NOMO-1 (cell line): ENCODE measurements around the gene RIMBP2.
"Not testable (repeated sequence)": the region's sequence is repeated elsewhere in the genome, so short reads cannot be mapped to it uniquely, and the experiment has no call there.

Experiments used
- DNase-seq, 2 experiments: peaks; one replicate each; lab custom pipeline; 2025; ENCODE audit not compliant: unreplicated experiment in 2 of 2; lab: John Stamatoyannopoulos, UW

Gene RIMBP2

DNA sequence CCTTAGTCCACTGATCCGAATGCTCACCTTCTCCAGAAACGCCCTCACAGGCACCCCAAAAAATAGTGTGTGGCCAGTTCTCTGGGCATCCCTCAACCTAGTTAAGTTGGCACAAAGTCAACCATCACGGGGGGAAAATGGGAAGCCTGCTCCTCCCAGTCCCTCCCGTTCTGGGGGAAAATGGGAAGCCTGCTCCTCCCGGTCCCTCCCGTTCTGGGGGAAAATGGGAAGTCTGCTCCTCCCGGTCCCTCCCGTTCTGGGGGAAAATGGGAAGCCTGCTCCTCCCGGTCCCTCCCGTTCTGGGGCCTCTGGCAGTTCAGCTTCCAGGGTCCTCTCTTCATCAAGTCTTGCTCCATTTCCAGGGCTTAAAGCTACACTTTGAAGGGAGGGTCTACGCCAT, 106.1 kb downstream of the RIMBP2 start:
- no peak for DNase-seq

DNA sequence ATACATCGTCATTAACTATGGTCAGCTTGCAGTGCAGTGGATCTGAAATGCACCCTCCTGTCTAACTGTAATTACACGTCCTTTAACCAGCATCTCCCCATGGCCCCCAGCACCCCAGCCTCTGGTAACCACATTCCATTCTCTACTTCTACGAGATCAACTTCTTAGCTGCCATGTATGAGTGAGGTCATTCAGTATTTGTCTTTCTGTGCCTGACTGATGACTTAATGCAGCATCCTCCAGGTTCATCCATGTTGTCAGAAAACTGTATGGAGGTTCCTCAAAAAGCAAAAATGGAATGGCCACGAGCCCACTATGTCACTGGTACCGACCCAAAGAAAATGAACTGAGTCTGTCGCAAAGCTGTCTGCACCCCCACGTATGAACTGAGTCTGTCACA, 107.3 kb downstream of the RIMBP2 start:
- DNase-seq: no peak

DNA sequence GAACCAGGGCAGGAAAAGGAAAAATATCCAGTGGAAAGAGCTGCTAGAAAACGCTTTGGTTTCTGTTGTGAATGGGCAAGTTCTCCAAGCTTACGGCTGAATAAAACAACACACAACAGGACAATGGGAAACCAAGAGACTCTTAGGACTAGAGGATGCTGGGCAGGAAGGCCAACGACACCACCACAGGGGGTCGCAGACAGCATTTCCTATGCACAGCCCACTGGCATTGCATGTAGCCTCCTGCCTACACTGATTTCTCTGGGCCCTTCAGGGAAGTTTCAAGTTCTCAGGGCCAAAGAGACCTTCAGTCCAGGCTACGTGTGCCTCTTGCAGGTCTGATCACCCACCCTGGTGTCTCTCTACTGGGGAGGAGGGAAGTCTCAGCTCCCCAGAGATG, 108.0 kb downstream of the RIMBP2 start:
- no peak for DNase-seq

DNA sequence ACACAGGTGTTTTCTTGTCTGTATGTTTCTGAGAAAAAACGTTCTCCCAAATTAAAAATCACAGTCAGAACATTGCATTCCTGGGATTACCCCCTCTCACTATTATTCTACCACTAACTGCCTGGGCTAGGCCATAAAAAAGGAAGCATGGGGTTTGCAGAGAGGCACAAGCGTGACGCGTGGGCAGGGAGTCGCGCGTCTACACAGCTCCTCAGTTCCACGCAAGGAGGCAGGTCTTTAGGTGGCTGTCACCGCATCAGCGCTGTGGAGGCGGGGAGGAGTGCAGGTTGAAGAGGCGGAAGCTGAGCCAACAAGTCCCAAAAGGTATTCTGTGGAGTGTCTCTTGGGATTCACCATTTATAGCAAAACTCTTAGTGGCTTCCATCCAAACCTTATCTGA, 109.9 kb downstream of the RIMBP2 start:
- DNase-seq: no peak

DNA sequence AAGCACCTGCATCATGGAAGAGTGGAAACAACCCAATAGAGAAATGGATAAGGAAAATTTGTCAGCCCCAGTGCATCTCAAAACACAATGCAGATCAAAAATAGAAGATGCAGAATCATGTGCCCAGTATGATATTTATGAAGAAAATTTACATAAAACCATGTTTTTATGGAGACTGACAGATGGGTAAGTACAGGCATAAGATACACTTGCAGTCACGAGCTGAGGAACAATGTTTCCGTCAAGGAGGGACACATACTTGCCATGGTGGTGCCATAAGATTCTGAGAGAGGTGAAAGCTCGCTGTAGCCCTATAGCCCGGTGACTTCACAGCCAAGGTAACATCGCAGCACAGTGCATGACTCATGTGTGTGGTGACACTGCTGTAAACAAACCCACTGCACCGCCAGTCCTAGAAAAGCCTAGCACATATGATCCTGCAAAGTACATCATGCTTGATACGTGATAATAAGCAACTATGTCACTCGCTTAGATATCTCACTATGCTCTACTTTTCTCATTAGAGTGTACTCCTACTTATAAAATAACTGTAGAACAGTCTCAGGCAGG, 112.6 kb downstream of the RIMBP2 start:
- DNase-seq: no peak

DNA sequence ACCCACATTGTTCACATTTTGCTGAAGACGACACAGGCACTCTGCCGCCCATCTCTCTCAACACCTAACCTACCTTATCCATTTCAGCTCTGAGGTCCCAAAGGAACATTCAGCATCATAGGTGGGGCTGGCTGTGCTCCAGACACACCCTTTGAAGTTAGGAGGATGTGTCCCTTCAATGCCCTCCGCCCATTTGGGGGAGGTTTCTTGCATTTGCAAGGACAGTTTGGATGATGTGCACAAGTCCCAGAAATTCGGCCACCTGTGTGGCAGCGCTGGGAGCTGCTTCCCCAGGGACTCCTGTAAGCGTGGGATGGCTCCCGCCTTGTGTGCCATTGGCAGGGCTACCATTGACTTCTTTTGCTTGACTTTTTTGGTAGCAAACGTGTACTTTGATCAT, 113.8 kb downstream of the RIMBP2 start:
- DNase-seq: no peak

DNA sequence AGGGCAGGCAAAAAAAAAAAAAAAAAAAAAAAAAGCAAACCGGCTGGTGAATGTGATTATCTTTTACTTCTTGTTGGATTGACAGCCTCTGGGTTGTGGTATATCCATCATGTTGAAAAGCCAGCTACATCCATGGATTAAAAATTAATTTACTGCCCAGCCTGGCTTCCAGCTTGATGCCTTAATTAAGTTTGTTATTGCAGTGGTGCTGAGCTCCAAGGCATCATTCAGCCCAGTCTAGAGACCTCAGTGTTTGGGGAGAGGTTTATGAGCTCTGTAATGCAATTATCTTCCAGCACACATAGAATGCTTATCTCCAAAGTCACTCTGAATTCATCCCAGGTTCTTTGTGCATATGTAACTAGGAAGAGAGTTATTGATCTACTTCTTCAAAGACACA, 114.8 kb downstream of the RIMBP2 start:
- no peak for DNase-seq

DNA sequence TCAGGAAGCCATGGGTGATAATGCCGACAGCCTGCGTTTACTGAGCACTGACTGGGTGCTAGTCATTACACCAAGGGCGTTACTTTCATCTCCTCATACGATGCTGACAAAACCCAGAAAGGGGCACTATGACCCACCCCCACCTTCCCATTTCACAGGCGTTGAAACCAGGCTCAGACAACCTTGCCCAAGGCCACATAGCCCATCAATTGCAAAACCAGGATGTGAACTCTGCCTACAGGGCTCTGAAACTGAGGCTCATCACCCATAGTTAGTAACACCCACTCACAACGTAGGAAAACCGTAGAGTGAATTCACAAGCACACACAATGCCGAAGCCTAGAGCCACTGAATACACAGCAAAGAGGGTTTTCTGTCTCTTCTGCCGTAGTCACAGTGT, 119.9 kb downstream of the RIMBP2 start:
- no peak for DNase-seq

DNA sequence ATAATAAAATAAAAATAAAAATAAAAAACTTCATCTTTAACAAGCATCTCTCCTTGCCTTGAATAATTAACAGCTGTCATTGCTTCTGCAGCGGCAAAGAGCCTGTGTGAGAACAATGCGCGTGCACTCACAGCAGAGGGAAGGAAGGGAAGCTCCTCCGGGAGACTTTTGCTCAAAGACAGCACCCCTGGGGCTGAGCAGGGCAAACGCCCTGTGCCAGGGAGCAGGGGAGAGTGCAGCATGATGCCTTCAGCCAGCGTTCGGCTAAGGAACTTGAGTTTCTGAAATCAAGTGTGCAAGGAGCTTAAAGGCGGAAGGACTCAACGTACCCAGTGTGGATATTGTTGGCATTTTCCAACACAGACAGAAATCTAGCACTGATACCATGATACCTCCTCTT, 120.5 kb downstream of the RIMBP2 start:
- no peak for DNase-seq

DNA sequence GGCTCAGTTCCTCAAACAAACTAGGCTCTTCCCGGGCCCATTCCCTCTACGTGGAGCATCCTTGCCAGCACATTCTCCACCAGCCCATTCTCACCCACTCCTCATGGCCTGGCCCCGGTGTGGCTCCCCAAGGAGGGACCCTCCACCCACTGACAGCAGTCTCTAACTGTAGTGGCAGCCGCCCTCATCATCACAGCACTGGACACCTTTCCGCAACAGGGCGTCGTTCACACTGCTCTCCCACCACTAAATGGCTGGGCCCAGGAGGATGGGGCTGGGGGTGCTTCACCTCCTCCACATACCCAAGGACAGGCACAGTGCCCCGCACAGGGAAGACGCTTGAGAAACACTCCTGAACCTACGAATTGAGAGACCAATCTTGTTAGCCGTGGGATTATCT, 123.0 kb downstream of the RIMBP2 start:
- DNase-seq: no peak

DNA sequence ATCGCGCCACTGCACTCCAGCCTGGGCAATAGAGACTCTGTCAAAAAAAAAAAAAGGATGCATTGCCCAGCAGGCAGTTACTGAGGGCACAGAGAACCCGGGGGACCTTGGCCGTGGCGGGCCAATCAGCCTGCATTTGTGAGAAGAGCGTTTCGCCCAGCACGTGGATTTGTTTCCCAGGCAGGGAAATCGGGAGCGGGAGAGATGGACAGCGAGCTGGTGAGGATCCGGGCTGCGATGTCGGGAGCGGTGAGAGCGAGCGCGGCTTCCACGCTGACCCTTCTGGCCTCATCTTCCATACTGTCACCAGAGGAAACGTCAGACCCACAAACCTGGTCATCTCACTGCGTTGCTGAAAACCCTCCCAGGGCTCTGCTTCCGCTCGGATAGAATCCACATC, 123.5 kb downstream of the RIMBP2 start:
- no peak for DNase-seq

DNA sequence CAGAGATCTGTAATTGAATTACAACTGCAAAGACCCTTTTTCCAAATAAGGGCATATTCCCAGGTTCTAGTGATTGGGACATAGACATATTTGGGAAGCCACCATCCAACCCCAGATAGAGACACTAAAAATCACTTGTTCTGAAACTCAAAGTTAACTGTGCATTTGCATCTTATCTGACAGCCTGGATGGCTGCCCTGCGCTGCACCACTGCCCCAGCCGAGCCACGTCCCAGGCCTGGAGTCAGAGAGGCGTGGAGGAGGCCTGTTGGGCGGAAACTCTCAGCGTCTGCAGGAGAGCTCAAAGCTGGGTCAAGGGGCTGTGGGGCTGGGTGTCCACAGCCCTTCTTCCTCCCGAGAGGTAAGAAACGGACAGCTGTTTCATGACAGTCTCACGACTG, 124.4 kb downstream of the RIMBP2 start:
- DNase-seq: no peak

DNA sequence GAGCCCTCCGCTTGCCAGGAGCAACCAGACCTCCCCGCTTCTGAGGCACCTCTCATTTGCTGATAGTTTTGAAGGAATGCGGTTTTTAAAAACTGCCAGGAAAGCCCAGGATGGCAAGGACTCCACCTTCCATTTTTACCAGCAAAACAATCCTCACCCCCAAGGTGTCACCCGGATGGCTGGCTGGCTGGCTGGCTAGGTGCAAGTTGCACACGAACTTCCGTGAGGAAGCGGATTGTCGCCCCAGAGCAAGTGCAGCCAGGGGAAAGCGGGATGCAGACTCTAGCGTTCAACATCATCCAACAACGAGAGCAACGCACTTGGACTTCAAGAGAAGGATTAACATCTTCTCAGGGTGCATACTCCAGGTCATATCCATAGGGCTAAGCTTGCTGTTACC, 125.4 kb downstream of the RIMBP2 start:
- DNase-seq: no peak

DNA sequence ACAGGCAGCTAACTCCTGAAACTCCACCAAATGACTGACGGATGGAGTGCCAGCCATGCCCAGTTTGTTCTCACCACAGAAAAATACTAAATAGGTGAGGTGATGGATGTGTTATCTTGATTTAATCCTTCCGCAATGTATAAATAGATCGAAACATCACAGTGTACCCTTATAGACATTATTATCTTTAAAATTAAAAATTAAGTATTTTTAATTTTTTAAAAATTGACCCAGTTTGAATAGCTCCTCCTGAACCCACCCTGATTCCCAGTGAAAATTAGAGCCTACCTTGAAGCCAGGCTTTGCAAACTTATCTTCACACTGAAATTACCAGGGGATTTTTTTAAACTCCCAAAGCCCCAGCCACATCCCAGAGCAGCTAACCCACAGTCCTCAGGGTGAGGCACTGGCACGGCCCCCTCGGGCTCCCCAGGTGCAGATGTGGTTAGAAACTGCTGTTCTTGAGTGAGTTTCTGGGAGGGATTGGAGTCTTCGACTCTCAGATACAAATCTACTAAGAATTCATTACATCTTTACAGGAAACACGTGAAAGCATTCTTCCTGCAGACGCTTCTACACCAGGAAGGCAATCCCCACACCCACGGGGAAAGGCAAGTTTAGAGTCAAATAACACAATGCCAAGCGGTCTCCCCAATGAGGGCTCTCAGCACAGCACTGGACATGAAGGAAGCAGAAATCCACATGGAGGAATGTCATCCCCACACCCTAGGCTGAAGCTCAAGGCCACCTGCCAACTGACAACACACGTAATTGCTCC, 126.4 kb downstream of the RIMBP2 start:
- no peak for DNase-seq

DNA sequence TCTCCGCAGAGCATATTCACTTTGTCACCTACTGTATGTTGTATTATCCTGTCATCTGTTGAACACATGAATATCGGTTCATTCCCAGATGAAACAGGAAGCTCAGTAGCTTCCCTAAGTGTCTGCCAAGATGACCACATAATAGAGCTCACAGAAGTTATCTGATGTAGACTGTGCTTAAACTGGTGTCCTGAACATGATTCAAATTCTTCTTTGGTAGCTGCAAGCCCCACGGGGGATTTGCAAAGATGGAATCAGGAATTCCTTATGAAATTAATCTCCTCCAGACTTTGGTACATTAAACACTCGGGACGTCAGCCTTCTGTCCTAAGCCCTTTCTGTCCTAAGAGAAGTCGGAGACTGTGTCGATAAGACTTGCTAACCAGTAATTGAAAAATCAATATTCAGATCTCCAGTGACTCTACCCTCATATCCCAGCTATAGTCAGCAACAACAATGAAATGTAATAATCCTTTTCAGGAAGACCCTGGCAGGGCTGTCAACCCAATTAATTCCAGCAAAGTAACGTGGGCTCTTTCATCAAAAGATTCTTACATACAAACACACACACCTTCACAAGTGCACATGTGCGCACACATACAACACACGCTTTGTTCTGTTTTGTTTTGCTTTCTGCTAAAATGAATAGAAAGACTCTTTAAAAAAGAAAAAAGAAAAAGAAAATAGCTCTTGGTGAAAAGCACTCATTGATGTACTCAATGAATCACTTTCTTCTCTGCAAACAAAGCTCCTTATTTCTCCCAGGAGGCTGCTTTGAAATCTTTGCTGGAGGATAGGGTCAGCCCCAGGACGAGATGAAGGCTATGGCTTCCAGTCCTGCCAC, 127.2 kb downstream of the RIMBP2 start:
- no peak for DNase-seq

DNA sequence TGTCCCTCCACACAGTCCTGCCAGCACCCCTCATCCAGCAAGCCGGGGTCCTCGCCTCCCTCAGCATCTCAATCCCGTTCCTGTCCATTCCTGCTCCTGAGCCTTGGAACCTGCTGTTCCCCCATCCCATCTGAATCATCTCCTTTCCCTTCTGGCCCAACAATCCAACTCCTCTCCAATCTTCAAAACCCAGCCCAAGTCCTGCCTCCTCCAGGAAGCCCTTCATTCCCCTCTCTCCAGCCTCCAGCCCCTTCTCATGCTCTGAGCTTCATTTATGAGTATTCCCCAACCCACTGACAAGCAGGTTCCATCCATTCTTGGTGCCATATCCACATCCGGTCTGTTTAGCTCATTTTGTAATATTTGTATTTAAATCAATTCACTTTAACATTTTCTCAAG, 128.1 kb downstream of the RIMBP2 start:
- DNase-seq: no peak

DNA sequence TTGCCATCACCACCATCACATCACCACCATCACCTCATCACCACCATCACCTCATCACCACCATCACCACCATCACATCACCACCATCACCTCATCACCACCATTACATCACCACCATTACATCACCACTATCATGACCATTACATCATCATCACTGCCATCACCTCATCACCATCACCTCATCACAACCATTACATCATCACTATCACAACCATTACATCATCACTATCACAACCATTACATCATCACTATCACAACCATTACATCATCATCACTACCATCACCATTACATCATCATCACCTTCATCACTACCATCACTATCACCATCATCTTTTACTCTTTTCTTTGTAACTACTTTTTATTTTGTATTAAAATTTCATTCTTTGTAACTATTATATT, 131.6 kb downstream of the RIMBP2 start:
- DNase-seq: not testable (repeated sequence)

DNA sequence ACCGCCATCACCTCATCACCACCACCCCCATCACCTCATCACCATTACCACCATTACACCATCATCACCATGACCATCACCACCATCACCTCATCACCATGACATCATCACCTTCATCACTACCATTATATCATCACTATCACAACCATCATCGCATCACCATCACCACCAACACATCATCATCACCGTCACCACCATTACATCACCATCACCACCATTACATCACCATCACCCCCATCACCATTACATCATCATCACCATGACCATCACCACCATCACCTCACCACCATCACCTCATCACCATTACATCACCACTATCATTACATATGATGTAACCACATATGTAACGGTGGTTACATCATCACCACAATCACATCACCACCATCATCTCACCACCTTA, 132.3 kb downstream of the RIMBP2 start:
- no peak for DNase-seq

DNA sequence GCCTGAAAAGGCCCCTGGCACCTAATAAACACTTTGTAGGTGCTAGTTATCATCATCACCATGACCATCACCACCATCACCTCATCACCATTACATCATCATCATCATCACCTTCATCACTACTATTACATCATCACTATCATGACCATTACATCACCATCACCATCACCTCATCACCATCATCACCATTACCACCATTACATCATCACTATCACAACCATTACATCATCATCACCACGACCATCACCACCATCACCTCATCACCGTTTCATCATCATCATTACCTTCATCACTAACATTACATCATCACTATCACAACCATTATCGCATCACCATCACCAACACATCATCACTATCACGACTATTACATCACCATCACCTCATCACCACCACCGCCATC, 132.8 kb downstream of the RIMBP2 start:
- no peak for DNase-seq

DNA sequence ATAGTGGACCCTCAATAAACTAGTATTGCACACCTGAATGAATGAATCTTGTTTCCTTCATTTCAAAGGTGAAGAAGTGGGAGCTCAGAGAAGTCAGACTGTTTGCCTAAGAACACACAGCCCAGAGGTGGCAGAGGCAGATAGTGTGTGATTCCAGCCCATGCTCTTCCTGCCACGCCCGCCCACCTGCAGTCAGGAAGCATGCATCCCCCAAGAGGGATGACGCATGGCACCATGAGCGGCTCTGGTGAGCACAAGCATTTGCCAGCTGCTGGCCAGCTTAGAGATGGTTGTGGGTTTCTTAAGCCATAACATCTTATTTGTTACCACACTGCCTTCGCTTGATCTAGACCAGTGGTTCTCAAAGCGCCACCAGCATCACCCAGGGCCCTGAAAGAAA, 133.8 kb downstream of the RIMBP2 start:
- DNase-seq: no peak

DNA sequence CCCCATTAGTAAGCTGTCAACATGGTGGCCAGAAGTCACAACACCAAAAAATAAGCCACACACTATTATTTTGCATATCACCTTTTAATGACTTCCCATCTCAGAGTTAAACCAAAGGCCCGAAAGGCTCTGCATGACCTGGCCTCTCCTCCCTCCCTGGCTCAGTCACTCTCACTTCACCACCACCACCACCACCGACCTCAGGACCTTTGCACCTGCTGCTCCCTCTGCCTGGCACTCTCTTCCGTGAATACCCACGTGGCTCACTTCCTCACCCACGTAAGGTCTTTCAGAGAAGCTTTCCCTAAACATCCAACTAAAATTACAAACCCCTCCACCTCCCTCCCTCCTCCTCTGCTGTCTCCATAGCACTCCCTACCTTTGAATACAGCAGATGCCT, 134.3 kb downstream of the RIMBP2 start:
- no peak for DNase-seq

DNA sequence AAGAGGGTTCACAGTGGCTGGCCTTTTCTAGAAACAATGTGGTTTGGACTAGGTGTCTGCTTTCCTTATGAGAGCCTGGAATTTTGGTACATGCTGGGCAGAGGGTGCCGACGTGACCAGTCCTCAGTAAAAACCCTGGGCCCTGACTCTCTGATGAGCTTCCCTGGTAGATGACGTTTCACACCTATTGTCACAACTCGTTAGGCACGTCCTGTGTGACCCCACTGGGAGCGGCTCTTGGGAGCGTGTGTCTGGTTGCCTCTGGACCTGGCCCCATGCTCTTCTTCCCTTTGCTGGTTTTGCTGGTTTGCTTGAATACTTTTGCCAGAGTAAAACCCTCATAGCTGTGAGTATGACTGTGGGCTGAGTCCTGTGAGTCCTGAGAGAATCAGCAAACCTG, 136.9 kb downstream of the RIMBP2 start:
- no peak for DNase-seq
